Tongue (tissue), 2 donors: ENCODE measurements around the gene SCAPER. TPM values are rescaled to one million over a fixed set of nuclear protein-coding genes. Genes with fewer than 3 reads are reported as not detected.
"Not testable (repeated sequence)": the region's sequence is repeated elsewhere in the genome, so short reads cannot be mapped to it uniquely, and the experiment has no call there.

ENCODE experiments used
- DNase-seq: peaks from one replicate; pipeline ENCODE4 v3.0.0-alpha.2; 2015
- total RNA-seq: library from RNA; depleted of rRNA; stranded (reverse); fragments of >200 nt; gene quantifications from one replicate; pipeline ENCODE4 v1.2.3, GENCODE V29; 2014

Gene SCAPER
- total RNA-seq, 1 donor from 2014 or later: 40.3 TPM

DNA sequence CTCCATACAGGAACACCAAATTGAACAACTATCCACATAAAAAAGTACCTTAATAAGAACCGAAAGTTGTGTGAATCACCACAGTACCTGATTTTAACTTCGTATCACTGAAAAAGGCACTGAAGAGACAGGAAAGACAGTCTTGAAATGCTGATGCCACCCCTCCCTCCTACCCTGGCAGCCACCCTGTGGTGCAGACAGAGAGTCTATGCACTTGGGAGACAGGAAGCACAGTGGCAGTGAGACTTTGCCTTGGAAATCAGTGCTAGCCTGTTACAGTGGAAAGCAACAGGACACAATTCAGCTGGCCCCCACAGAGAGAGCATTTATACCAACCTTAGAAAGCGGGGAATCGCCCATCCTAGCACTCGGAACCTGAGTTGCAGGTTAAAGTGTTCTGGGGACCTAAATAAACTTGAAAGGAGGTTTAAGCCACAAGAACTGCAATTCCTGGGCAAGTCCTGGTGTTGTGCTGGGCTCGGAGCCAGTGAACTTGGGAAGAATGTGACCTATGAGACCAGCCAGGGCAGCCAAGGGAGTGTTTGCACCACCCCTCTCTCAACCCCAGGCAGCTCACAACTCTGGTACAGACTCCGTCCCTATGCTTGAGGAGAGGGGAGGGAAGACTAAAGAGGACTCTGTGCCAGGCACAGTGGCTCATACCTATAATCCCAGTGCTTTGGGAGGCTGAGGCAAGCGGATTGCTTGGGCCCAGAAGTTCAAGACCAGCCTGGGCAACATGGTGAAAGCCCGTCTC lies 328.4 kb downstream of the SCAPER start:
- DNase-seq: peak; percentile 63

DNA sequence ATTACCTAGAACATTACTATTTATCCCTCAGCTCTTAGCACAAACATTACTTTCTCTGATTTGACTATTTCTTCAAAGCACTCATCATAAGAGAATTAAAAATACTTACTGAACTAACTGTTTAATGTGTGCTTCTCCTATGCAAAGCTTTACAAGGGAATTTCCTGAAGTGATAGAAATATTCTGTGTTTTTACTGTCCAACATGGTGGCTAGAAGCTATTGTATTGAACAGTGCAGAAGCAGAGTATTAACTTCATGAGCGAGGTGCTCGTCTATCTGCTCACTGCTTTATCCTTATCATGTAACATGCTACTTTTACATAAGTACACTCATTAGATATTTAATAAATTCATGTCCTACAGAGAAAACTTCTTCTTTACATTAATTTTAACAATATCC lies 329.5 kb downstream of the SCAPER start:
- no peak for DNase-seq

DNA sequence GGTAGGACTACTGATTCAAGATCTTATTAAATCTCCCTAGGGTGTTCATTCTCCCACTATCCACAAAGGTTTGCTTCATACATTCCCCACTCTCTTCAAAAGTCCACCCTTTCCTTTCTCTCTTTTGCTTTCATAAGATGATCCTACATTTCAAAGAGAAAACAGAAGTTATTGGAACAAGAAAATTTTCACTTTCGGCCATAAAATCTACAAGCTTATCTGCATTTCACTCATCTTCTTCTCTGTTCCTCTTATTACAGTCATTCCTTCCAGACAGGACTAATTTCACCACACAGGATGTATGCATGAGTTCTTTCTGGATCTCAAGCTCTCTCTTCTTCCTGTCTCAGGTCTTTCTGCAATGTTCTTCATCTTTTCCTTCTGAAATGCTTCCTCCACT lies 329.9 kb downstream of the SCAPER start:
- DNase-seq: no peak

DNA sequence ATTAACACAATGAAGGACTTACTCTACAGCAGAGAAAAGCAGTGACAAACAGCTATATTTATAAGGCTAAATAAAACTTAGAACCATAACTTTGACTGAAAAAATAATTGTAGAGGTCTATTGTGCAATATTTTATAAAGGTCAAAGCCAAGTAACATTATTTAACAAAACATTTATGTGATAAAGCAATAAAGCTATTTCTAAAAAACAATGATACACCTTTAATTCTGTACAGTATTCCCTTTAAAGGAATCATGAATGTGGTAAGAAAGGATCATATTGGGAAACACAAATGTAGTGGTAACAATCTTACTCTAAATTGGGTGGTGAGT lies 332.2 kb downstream of the SCAPER start:
- no peak for DNase-seq

DNA sequence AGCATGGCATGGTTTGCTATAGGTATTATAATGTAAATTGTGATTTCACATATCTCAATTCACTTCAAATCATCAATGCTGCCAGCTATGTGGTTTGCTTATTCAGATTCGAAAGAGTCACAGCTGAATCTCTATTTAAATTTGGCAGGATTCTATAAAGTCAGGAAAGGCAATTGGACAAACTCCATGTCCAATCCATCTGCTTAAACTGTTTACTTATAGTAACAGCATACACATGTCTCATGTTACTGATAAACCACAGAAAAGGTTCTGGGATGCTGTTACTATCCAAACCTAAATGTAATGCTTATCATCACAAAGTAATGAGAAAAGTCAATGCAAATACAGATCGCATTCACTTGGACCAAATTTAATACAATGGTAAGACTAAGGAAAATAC lies 338.9 kb downstream of the SCAPER start:
- DNase-seq: peak; percentile 35

DNA sequence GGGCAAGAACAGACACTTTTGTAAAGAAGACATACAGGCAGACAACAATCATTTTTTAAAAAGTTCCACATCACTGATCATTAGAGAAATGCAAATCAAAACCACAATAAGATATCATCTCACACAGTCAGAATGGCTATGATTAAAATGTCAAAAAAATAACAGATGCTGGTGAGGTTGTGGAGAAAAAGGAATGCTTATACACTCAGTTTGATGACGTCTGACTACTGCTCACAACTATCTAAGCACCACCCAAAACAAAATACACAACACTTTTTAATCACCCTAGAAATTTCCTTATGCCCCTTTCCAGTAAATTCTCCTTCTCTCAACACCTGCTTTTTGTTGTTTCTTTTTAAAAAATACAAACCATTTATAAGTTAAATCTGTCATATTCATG lies 339.8 kb downstream of the SCAPER start:
- no peak for DNase-seq

DNA sequence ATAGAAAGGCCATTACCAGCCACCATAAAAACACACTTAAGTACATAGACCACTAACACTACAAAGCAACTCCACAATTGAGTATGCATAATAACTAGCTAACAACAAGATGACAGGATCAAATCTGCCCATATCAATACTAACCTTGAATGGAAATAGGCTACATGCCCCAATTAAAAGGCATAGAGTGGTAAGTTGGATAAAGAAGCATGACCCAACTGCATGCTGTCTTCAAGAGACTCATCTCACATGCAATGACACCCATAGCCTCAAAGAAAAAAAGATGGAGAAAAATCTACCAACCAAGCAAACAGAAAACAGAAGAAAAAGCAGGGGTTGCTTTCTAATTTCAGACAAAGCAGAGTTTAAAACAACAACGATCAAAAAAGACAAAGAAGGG lies 349.9 kb downstream of the SCAPER start:
- DNase-seq: no peak

DNA sequence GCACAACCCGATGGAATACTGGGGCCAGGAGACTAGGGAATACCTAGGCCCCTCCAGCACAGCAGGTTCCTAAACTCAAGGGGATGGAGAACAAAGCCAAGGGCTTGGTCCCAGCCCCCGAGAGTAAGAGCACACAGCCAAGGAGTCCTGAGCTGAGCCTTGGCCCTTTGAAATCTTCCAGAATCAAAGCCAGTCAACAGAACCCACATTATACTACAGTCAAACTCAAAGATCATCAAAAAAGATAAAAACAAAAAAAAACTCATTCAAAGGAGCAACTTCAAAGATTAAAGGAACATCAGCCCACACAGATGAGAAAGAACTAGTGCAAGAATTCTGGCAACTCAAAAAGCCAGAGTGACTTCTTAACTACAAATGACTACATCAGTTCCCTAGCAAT lies 351.6 kb downstream of the SCAPER start:
- DNase-seq: no peak

DNA sequence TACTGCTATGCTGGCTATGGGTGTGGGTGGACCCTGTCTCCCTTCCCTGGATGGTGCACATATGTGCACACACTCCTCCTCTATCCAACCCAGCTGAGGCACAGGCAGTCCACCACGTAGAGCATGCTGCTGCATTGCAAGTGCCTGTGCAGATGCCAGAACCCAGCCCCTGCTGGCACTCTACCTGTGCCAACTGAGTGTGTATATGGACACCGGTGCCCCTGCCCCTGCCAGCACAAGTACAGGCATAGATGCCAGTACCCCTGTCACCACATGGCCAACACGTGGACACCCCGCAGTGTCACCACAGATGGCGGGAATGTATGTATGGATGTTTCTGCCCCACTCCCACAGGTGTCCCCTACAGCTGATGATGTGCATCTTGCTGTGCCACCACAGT lies 352.0 kb downstream of the SCAPER start:
- DNase-seq: no peak

DNA sequence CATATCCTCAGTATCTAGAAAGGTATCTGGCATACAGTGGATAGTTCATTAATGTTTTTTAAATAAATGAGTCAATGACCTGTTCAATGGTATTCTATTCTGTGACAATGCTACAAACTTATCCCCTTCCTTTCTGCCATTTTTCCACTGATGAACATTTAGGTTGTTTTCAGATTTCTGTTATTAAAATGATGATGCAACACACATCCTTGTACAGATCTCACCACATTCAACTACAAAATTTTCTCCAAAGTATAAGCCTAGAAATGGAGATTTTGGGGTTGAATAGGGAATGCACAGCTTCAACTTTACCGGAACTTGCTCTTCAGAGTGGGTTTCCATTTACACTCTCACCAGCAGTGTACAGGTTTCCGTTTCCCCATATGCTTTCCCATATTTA lies 358.3 kb downstream of the SCAPER start:
- no peak for DNase-seq

DNA sequence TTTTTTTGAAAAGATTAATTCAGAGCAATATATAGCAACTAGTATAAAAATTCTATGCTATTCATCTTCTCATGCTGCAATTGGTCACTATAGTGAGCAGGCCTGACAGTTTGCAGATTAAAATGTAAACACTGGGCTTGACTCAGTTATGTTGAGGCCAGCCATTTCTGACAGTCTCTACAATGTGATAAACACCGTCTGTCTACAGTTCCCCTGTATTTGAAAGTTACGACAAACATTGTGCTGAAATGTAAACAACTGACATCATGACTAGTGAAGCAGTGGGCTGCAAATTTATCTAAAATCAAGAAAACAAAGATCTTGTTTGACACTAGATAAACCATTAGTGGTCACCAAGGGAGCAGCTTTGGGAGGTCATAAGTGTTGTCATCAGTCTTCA lies 371.1 kb downstream of the SCAPER start:
- no peak for DNase-seq

DNA sequence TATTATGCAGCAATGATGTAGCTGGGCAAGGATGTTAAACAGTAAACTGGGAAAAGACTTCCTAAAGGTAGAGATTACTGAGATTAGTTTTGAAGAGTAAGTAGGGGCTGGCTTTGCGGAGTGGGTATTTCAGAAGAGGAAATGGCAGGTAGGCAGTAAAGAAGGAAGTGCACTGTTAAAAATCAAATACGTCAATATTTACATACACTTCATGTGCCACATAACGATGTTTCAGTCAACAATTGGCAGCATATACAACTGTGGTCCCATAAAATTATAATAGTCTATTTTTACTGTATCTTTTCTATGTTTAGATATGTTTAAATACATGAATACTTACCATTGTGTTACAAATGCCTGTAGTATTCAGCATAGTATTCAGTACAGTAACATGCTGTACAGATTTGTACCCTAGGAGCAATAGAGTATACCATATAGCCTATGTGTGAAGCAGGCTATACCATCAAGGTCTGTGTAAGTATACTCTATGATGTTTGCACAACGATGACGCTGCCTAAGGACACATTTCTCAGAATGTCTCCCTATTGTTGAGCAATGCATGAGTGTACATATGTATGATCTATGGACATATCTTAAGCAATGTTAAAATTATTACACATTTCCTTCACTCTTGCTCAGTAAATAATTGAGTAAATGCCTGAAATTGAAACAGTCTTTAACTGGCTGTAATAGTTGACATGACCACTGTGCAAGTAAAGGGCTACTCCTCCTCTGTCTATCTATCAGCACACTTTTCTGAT lies 371.9 kb downstream of the SCAPER start:
- DNase-seq: no peak

DNA sequence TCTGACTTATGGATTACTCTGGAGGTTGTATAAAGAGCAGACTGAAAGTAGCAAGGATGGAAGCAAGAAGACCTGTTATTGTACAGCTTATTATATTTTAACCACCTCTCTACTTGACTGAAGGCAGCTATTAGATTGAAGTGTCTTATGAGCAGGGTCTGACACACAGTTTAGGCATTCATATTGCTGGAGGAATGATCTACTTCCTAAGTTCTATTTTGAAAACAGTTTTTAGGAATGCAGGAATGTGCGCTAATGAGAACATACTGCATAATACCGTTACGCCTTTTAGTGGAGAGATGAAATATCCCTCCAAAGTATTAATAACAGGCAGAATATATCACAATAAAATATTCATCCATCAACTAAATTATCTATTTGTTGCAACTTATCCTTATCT lies 375.2 kb downstream of the SCAPER start:
- no peak for DNase-seq

DNA sequence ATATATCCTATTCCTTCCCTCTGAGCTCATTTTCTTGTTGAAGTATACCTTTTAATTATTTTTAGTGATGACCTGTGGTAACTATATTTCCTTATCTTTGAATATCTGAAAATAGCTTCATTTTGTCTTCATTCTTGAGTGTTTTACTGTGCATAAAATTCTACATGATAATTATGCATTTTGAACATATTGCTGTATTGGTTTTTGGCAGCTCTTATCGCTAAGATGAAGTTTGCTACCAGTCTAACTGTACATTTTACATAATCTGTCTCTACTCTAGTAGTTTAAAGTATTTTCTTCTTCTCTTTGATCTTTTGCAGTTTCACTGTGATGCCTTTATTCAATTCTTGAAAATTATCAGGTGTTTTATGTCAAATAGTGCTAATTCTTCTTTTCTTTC lies 379.0 kb downstream of the SCAPER start:
- no peak for DNase-seq

DNA sequence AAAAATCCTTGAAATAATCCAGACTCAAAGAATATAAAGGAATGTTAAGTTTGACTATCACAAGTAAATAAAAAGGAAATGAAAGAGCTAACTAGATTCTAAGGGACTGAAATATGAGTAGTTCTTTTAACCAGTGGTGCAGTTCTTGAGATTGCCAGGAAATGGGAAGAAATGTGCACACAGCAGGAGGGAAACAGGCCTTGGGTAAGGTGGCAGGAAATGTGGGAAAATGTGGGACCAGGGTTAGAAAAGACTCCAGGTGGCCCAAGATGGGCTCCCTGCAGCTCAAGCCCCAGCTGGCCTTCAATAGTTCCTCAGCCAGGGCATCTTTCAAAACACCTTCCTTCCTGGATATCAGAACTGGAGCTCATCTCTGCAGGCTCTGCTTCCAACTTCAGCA lies 387.2 kb downstream of the SCAPER start:
- no peak for DNase-seq

DNA sequence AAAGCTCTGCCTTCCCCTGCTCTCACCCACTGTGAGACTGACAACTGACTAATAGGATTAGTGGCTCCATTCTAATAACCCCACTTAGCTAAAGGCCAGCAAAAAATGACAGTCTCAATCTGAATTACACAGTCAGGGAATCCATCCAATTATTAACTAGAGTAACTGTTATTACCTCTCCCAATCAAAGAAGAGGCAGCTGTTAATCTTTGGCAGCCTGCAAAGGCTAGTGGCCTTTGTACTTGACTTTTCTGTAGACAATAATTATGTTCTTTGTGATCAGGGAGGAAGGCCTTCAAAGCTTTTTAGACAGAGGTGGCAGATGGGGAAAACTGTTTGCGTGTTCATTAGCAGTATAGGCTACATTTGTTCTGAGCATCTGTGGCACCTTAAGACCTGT lies 390.9 kb downstream of the SCAPER start:
- DNase-seq: no peak

DNA sequence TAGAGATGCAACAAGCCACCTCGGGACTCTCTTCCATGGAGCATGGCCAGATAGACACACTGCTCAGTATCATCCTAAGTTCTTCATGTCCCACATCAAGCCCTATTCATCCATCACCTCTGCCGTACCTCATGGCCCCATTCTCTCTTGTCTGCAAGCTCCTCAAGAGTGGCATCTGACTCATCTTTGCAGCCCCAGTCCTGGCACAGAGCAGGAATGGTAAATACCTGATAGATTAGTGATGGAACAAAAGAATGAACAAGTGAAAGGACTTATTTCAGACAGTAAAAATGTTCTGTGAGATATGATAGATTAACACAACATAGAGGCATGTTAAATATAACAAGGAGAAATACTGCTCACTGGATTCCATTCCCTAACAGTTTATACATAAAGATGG lies 392.2 kb downstream of the SCAPER start:
- DNase-seq: no peak

DNA sequence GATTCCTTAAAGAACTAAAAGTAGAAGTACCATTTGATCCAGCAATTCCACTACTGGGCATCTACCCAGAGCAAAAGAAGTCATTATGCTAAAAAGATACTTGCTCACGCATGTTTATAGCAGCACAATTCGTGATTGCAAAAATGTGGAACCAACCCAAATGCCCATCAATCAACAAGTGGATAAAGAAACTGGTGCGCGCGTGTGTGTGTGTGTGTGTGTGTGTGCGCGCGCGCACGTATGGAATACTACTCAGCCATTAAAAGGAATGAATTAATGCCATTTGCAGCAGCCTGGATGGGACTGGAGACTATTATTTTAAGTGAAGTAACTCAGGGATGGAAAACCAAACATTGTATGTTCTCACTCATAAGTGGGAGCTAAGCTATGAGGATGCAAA lies 394.5 kb downstream of the SCAPER start:
- not testable (repeated sequence) for DNase-seq

DNA sequence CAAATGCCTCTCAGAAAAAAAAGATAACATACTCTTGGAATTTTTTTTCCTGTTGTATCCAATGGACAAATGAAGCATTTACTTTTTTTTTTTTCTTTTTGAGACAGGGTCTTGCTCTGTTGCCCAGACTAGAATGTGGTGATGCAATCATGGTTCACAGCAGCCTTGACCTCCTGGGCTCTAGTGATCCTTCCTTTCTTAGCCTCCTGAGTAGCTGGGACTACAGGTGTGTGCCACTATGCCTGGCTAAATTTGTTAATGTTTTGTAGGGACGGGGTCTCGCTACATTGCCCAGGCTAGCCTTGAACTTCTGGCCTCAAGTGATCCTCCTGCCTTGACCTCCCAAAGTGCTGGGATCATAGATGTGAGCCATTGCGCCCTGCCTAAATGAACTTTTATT lies 401.3 kb downstream of the SCAPER start:
- no peak for DNase-seq

DNA sequence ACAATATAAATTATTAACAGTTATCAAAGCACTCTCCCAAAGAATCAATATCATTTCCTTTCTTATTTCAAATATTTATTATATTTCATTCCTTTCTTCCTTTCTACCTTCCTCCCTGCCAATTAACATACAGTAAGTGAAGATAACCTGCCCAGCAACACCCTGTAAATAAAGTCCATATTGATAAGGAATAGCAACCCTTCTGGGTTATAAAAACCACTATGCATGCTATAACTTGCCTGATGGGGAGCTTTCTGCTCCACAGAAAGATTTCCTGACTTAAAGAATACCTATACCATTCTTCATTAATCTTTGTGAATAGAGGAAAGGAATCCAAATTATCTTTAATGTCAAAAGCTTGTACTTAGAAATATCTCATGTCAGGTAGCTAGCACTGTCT lies 402.0 kb downstream of the SCAPER start:
- DNase-seq: no peak

DNA sequence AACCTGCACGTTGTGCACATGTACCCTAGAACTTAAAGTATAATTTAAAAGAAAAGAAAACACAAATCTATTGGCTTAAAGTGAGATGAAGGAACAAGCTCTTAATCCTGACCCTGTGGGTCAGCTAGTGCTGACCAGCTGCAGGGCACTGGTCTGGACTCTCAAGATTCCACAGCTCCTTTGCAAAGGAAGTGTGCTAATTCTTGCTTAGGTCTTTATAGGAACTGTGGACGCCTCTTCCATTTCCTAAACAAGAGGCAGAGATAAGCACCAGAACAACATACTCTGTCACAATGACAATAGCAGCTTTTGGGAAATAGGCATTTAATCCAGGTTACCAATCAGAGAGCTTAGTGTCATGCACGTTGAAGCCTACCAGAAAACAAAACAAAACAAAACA lies 402.5 kb downstream of the SCAPER start:
- no peak for DNase-seq

DNA sequence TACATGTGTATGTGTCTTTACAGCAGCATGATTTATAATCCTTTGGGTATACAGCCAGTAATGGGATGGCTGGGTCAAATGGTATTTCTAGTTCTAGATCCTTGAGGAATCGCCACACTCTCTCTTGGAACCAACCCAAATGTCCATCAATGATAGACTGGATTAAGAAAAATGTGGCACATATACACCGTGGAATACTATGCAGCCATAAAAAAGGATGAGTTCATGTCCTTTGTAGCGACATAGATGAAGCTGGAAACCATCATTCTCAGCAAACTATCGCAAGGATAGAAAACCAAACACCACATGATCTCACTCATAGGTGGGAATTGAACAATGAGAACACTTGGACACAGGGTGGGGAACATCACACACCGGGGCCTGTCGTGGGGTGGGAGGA lies 403.0 kb downstream of the SCAPER start:
- not testable (repeated sequence) for DNase-seq

DNA sequence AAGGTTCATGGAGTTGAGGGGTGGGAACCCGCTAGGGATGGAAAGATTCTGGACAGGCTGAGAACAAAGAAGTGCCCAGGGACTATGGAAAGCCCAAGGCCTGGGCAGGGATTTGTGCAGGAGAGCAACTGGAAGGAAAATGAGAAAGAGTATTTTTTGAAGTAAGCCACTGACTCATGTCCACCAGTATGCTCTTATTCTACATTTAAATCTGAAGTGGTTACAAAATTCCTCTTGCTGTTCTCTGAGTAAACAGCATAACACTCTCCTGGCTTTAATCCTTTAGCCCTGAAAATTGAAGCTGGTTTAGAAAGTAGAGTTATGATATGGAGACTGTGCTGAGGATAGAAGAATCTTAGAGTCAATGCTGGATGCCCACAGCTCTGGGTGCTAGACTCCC lies 403.4 kb downstream of the SCAPER start:
- DNase-seq: no peak

DNA sequence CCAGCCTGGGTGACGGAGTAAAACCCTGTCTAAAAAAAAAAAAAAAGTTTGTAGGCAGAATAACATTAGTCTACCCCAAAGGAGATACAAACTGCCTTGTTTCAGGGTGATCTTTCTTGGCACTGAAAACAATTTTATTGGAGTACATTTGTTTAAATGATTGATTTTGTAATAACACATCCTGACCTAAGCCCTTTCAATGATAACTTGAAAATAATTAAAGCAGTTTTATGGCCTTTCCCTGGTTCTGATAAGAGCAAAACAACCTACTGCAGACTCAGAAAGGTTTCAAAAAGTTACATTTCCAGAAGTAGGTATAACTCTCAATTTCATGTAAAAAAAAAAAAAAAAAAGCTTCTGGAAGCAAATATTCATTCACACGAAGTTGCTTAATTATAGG lies 404.1 kb downstream of the SCAPER start:
- no peak for DNase-seq
